K562 (cell line): ENCODE data around the gene RSRC1. TPM values are rescaled to one million over a fixed set of nuclear protein-coding genes. Genes with fewer than 3 reads are reported as not detected.
"Not testable (repeated sequence)": the region's sequence is repeated elsewhere in the genome, so short reads cannot be mapped to it uniquely, and the experiment has no call there.

Source experiments
- ATAC-seq: fragments of 200-7000 bp; cut with Tn5 transposase; 3 replicates; pipeline ENCODE4 v1.9.1; 2020; ENCODE audit warnings: moderate library complexity
- BruUV-seq: library from RNA; stranded (reverse); fragments of 400-500 nt; replicated peaks from 2 replicates; lab custom pipeline; 2021; lab: Mats Ljungman, UMichigan
- CTCF ChIA-PET: fragments of 300-600 bp; formaldehyde crosslinking; extraction: SDS; loops from one replicate; lab custom pipeline; 2021; ENCODE audit warnings: low intra/inter-chr PET ratio; lab: Yijun Ruan, JAX
- POLR2A ChIA-PET: fragments of 300-600, 350-650 bp; sonication (Branson Sonifier 250); formaldehyde crosslinking; extraction: SDS; loops from one replicate; lab custom pipeline; 2021; ENCODE audit warnings: antibody characterized with exemption, inconsistent platforms; lab: Yijun Ruan, JAX
- DNase-seq, 4 experiments: peaks; one replicate each; pipeline versions ENCODE4 v3.0.0 to v3.0.0-alpha.2; 2011 to 2018; ENCODE audit warnings: low spot score in 3 of 4, mixed read lengths in 3 of 4; ENCODE audit errors: extremely low read depth in 1 of 4
- FAIRE-seq: peaks from 2 replicates; lab custom pipeline; 2011; peaks lifted over from hg19 to GRCh38; lab: Jason Lieb, UNC
- H2AFZ ChIP-seq: 2 replicates; pipeline ENCODE4 v1.6.0; 2011; ENCODE audit warnings: low read depth, low read length, control low read depth, inconsistent platforms
- H3K27ac ChIP-seq: fragments of 200-600 bp; 3 replicates; pipeline ENCODE4 v1.8.0; 2011; ENCODE audit warnings: low read depth, mild to moderate bottlenecking, control low read depth, inconsistent platforms, low read length, moderate library complexity, mixed read lengths; ENCODE audit errors: extremely low read depth
- H3K27me3 ChIP-seq, 2 experiments: fragments of 300-600 bp in 1 of 2; 2 replicates in 1 of 2; 3 replicates in 1 of 2; pipeline versions ENCODE4 v1.6.0 to v1.8.0; 2011; ENCODE audit warnings: inconsistent platforms in 2 of 2, low read length in 2 of 2, mild to moderate bottlenecking in 1 of 2, mixed read lengths in 1 of 2, moderate library complexity in 1 of 2; ENCODE audit not compliant: control insufficient read depth in 2 of 2, insufficient read depth in 2 of 2
- H3K36me3 ChIP-seq: fragments of 300-600 bp; 3 replicates; pipeline ENCODE4 v1.8.0; 2011; ENCODE audit warnings: mild to moderate bottlenecking, low read length, inconsistent platforms; ENCODE audit not compliant: control insufficient read depth, insufficient read depth
- H3K4me1 ChIP-seq, 2 experiments: fragments of 200-600 bp in 1 of 2; replicated peaks in 1 of 2; 2 replicates in 1 of 2; 3 replicates in 1 of 2; pipeline versions ENCODE4 v1.5.1 to v1.8.0; 2011; ENCODE audit warnings: inconsistent platforms in 2 of 2, low read length in 2 of 2, mild to moderate bottlenecking in 1 of 2, mixed read lengths in 1 of 2, moderate library complexity in 1 of 2; ENCODE audit not compliant: control insufficient read depth in 2 of 2, insufficient read depth in 2 of 2
- H3K4me2 ChIP-seq: 2 replicates; pipeline ENCODE4 v1.6.1; 2011; ENCODE audit warnings: low read length, control low read depth, inconsistent platforms, mixed read lengths; ENCODE audit not compliant: insufficient read depth
- H3K4me3 ChIP-seq: fragments of 200-600 bp; sonication (generic), shearing (Covaris generic); 2 replicates; pipeline ENCODE4 v1.5.1; 2016; ENCODE audit warnings: control low read depth, inconsistent platforms
- H3K79me2 ChIP-seq: fragments of 200-600 bp; 3 replicates; pipeline ENCODE4 v1.8.0; 2011; ENCODE audit warnings: low read length, inconsistent platforms; ENCODE audit not compliant: control insufficient read depth, insufficient read depth
- H3K9ac ChIP-seq, 2 experiments: 2 replicates each; pipeline versions ENCODE4 v1.6.0 to v1.6.1; 2011; ENCODE audit warnings: low read depth in 2 of 2, low read length in 2 of 2, control low read depth in 1 of 2, inconsistent platforms in 1 of 2, mild to moderate bottlenecking in 1 of 2, mixed read lengths in 1 of 2; ENCODE audit not compliant: insufficient read depth in 1 of 2
- H3K9me1 ChIP-seq: one replicate; pipeline ENCODE4 v1.6.0; 2011; ENCODE audit warnings: inconsistent platforms, mild to moderate bottlenecking, low read length, moderate library complexity; ENCODE audit not compliant: control insufficient read depth, insufficient read depth
- H3K9me3 ChIP-seq: replicated peaks from 2 replicates; pipeline ENCODE4 v1.5.1; 2011; ENCODE audit warnings: low read depth, low read length, inconsistent platforms; ENCODE audit not compliant: control insufficient read depth, insufficient read depth
- H4K20me1 ChIP-seq: replicated peaks from 2 replicates; pipeline ENCODE4 v1.6.1; 2011; ENCODE audit warnings: low read length, inconsistent platforms, mixed read lengths; ENCODE audit not compliant: control insufficient read depth, insufficient read depth
- MTF1 ChIP-seq: fragments of 250-450 bp; sonication (Bioruptor Pico); IDR thresholded peaks from 2 replicates; pipeline ENCODE4 v1.9.0; 2021; ENCODE audit warnings: moderate library complexity, mild to moderate bottlenecking, inconsistent platforms, borderline replicate concordance
- NFIX ChIP-seq: fragments of 250-450 bp; sonication (Bioruptor Pico); IDR thresholded peaks from 2 replicates; pipeline ENCODE4 v1.4.0; 2020; ENCODE audit warnings: low read depth, mild to moderate bottlenecking, moderate library complexity
- PPARD ChIP-seq: fragments of 250-450 bp; sonication (Bioruptor Pico); IDR thresholded peaks from 2 replicates; pipeline ENCODE4 v1.8.0; 2022; ENCODE audit warnings: inconsistent platforms, mild to moderate bottlenecking, moderate library complexity
- SLC30A9 ChIP-seq: fragments of 250-450 bp; sonication (Bioruptor Pico); IDR thresholded peaks from 2 replicates; pipeline ENCODE4 v1.8.0; 2022; ENCODE audit warnings: mild to moderate bottlenecking, moderate library complexity
- ZNF140 ChIP-seq: fragments of 250-450 bp; sonication (Bioruptor Pico); IDR thresholded peaks from 2 replicates; pipeline ENCODE4 v1.8.0; 2021; ENCODE audit warnings: moderate library complexity, mild to moderate bottlenecking, inconsistent platforms
- ZNF408 ChIP-seq: fragments of 250-450 bp; sonication (Bioruptor Pico); IDR thresholded peaks from 2 replicates; pipeline ENCODE4 v1.4.0; 2020; ENCODE audit warnings: low read depth, mild to moderate bottlenecking, moderate library complexity
- ZNF707 ChIP-seq: fragments of 250-450 bp; sonication (Bioruptor Pico); conservative IDR thresholded peaks from 2 replicates; pipeline ENCODE4 v1.8.0; 2022; ENCODE audit warnings: inconsistent platforms, mild to moderate bottlenecking, moderate library complexity
- WGBS: fragments of 100-300 bp; shearing (Covaris generic); methylation state at CpG from one replicate; pipeline ENCODE4 v1.1.6; 2016; ENCODE audit warnings: low coverage, mixed read lengths; ENCODE audit not compliant: insufficient coverage; ENCODE audit errors: missing lambda C conversion rate; 5-methylcytosine and 5-hydroxymethylcytosine counted together
- in situ Hi-C: fragments of 300-500 bp; cut with MboI; formaldehyde crosslinking; loops from 4 replicates; pipeline ENCODE4 v1.15.0; 2018; ENCODE audit warnings: inconsistent platforms, mixed read lengths
- intact Hi-C: fragments of 100-400 bp; cut with micrococcal nuclease; formaldehyde crosslinking; loops from 2 replicates; pipeline ENCODE4 v1.14.2; 2022
- polyA plus RNA-seq, 8 experiments: library from polyadenylated mRNA; depleted of rRNA in 4 of 8; stranded (reverse) in 5 of 8; unstranded in 3 of 8; fragments of >200 nt; fragmentation: Nextera tagmentation in 2 of 8; fragmentation: Illumina TruSeq in 1 of 8; extraction: Ambion mirVana in 2 of 8; extraction: Trizol in 1 of 8; gene quantifications; 2 replicates each; pipeline versions ENCODE4 v1.2.1 to v1.2.3, GENCODE V29; 2011 to 2014; ENCODE audit warnings: inconsistent platforms in 1 of 8, missing spikeins in 1 of 8
- total RNA-seq, 7 experiments: library from RNA; depleted of rRNA in 6 of 7; stranded (reverse); fragments of >200 nt in 6 of 7; fragmentation: Illumina TruSeq in 2 of 7; extraction: Trizol in 2 of 7; gene quantifications; 2 replicates each; pipeline versions ENCODE4 v1.2.1 to v1.2.3, GENCODE V29; 2011 to 2021; ENCODE audit warnings: low replicate concordance in 1 of 7
- TF ChIP-seq, protein P1 (sequence below): fragments of 250-450 bp; sonication (Bioruptor Pico); IDR thresholded peaks from 2 replicates; pipeline ENCODE4 v1.8.0; 2022; ENCODE audit warnings: inconsistent platforms, mild to moderate bottlenecking, moderate library complexity, borderline replicate concordance
- TF ChIP-seq, protein P2 (sequence below): fragments of 250-450 bp; sonication (Bioruptor Pico); IDR thresholded peaks from 2 replicates; pipeline ENCODE4 v1.8.0; 2022; ENCODE audit warnings: moderate library complexity, mild to moderate bottlenecking, inconsistent platforms
- TF ChIP-seq, protein P3 (sequence below), 3 experiments: fragments of 200-800 bp in 1 of 3; fragments of 250-450 bp in 1 of 3; fragments of 450-650 bp in 1 of 3; sonication (Bioruptor Pico) in 1 of 3; sonication (Bioruptor generic) in 1 of 3; formaldehyde crosslinking in 1 of 3; IDR thresholded peaks; 2 replicates each; pipeline versions ENCODE4 v1.6.1 to v1.8.0; 2016 to 2022; ENCODE audit warnings: mild to moderate bottlenecking in 2 of 3, missing genetic modification characterization in 2 of 3, missing compliant biosample characterization in 1 of 3, moderate library complexity in 1 of 3

Gene RSRC1
- total and polyA plus RNA-seq, 9 of the 15 experiments (the other 6 are each of a cell fraction or from before 2014, with no cell fraction given) = 19.3 to 128 (median 75.5) TPM

DNA sequence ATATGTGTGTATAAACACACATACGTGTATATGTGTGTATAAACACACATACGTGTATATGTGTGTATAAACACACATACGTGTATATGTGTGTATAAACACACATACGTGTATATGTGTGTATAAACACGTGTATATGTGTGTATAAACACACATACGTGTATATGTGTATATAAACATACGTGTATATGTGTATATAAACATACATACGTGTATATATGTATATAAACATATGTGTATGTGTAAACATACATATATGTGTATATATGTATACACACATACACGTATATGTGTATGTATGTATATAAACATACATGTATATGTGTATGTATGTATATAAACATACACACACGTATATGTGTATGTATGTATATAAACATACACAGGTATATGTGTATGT, 119.1 kb downstream of the RSRC1 start:
- H3K79me2 ChIP-seq, H3K9ac ChIP-seq, in situ Hi-C loops, BruUV-seq, H3K27ac ChIP-seq, H3K4me1 ChIP-seq, H3K36me3 ChIP-seq, H4K20me1 ChIP-seq, DNase-seq, H3K4me2 ChIP-seq, POLR2A ChIA-PET, intact Hi-C loops, H3K4me3 ChIP-seq, H3K9me1 ChIP-seq, CTCF ChIA-PET, ATAC-seq, H3K9me3 ChIP-seq, H2AFZ ChIP-seq, H3K27me3 ChIP-seq, FAIRE-seq: not testable (repeated sequence)
- peak; percentile 64; the same call in 1 of the 2 replicates for TF ChIP-seq SLC30A9 (CRISPR knock-in tag)
- peak; percentile 63; the same call in 1 of the 2 replicates for TF ChIP-seq ZNF707
- peak; percentile 66; the same call in 1 of the 2 replicates for TF ChIP-seq ZNF408 (CRISPR knock-in tag)
- TF ChIP-seq MTF1 (CRISPR knock-in tag) = peak; percentile 63; the same call in 1 of the 2 replicates
- peak; percentile 35; the same call in 1 of the 2 replicates for TF ChIP-seq NFIX (CRISPR knock-in tag)
- TF ChIP-seq, protein P1, sequence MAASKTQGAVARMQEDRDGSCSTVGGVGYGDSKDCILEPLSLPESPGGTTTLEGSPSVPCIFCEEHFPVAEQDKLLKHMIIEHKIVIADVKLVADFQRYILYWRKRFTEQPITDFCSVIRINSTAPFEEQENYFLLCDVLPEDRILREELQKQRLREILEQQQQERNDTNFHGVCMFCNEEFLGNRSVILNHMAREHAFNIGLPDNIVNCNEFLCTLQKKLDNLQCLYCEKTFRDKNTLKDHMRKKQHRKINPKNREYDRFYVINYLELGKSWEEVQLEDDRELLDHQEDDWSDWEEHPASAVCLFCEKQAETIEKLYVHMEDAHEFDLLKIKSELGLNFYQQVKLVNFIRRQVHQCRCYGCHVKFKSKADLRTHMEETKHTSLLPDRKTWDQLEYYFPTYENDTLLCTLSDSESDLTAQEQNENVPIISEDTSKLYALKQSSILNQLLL (CRISPR knock-in tag) = peak; percentile 92; the same call in 1 of the 2 replicates
- peak; percentile 73; the same call in 1 of the 2 replicates for TF ChIP-seq ZNF140 (CRISPR knock-in tag)
- TF ChIP-seq PPARD (CRISPR knock-in tag) = 0 out of 2 replicates have a peak, but pooled peaks have one; percentile 12
- TF ChIP-seq, protein P2, sequence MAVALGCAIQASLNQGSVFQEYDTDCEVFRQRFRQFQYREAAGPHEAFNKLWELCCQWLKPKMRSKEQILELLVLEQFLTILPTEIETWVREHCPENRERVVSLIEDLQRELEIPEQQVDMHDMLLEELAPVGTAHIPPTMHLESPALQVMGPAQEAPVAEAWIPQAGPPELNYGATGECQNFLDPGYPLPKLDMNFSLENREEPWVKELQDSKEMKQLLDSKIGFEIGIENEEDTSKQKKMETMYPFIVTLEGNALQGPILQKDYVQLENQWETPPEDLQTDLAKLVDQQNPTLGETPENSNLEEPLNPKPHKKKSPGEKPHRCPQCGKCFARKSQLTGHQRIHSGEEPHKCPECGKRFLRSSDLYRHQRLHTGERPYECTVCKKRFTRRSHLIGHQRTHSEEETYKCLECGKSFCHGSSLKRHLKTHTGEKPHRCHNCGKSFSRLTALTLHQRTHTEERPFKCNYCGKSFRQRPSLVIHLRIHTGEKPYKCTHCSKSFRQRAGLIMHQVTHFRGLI (CRISPR knock-in tag) = 0 out of 2 replicates have a peak, but pooled peaks have one; percentile 21
- TF ChIP-seq, protein P3, sequence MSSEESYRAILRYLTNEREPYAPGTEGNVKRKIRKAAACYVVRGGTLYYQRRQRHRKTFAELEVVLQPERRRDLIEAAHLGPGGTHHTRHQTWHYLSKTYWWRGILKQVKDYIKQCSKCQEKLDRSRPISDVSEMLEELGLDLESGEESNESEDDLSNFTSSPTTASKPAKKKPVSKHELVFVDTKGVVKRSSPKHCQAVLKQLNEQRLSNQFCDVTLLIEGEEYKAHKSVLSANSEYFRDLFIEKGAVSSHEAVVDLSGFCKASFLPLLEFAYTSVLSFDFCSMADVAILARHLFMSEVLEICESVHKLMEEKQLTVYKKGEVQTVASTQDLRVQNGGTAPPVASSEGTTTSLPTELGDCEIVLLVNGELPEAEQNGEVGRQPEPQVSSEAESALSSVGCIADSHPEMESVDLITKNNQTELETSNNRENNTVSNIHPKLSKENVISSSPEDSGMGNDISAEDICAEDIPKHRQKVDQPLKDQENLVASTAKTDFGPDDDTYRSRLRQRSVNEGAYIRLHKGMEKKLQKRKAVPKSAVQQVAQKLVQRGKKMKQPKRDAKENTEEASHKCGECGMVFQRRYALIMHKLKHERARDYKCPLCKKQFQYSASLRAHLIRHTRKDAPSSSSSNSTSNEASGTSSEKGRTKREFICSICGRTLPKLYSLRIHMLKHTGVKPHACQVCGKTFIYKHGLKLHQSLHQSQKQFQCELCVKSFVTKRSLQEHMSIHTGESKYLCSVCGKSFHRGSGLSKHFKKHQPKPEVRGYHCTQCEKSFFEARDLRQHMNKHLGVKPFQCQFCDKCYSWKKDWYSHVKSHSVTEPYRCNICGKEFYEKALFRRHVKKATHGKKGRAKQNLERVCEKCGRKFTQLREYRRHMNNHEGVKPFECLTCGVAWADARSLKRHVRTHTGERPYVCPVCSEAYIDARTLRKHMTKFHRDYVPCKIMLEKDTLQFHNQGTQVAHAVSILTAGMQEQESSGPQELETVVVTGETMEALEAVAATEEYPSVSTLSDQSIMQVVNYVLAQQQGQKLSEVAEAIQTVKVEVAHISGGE (CRISPR knock-in tag; IDR thresholded peaks at IDR 0.05) = peak in 1 of 3 experiments; percentile 53; a peak in 2 of 6 replicates
- 75% methylated on average over 8 of the region's 10 CpGs for WGBS
